Measurements from ENCODE around the gene KRTAP10-9.

DNA sequence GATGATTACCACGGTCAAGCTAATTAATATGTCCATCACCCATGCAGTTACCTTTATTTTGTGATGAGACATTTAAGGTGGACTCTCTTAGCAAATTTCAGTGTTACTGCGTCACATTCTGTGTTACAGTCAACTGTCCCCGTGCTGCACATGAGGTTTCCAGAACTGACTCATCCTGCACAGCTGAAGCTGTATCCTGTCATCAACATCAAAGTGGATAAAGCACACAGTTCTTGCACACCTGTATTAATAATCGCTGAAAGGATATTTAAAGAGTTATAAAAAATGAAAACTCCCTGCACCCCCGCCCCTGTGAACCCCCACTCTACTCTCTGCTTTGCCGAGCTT is 43.1 kb upstream of the KRTAP10-9 start:
- TF ChIP-seq, protein P1, sequence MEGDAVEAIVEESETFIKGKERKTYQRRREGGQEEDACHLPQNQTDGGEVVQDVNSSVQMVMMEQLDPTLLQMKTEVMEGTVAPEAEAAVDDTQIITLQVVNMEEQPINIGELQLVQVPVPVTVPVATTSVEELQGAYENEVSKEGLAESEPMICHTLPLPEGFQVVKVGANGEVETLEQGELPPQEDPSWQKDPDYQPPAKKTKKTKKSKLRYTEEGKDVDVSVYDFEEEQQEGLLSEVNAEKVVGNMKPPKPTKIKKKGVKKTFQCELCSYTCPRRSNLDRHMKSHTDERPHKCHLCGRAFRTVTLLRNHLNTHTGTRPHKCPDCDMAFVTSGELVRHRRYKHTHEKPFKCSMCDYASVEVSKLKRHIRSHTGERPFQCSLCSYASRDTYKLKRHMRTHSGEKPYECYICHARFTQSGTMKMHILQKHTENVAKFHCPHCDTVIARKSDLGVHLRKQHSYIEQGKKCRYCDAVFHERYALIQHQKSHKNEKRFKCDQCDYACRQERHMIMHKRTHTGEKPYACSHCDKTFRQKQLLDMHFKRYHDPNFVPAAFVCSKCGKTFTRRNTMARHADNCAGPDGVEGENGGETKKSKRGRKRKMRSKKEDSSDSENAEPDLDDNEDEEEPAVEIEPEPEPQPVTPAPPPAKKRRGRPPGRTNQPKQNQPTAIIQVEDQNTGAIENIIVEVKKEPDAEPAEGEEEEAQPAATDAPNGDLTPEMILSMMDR (optimal IDR thresholded peaks at IDR 0.05 in 1 of 3, IDR thresholded peaks at IDR 0.05 in 1 of 3, conservative IDR thresholded peaks at IDR 0.05 in 1 of 3; ENCODE audit: extremely low read depth in 1 of 3, insufficient read depth in 2 of 3, low read length in 3 of 3): no peak
- no peak for TF ChIP-seq EZH2 (IDR thresholded peaks at IDR 0.05; ENCODE audit: low read length)
